Activated CD4-positive, alpha-beta T cell treated with anti-CD3 and anti-CD28 coated beads for 24 hours (primary cell): ENCODE results near the gene SNRPD3.
"Not testable (repeated sequence)": the region's sequence is repeated elsewhere in the genome, so short reads cannot be mapped to it uniquely, and the experiment has no call there.

ENCODE experiments used
- DNase-seq, 2 donors: peaks; one replicate each; pipeline ENCODE4 v3.0.0-alpha.2; 2020; ENCODE audit warnings: low read depth in 2 of 2

Gene SNRPD3

DNA sequence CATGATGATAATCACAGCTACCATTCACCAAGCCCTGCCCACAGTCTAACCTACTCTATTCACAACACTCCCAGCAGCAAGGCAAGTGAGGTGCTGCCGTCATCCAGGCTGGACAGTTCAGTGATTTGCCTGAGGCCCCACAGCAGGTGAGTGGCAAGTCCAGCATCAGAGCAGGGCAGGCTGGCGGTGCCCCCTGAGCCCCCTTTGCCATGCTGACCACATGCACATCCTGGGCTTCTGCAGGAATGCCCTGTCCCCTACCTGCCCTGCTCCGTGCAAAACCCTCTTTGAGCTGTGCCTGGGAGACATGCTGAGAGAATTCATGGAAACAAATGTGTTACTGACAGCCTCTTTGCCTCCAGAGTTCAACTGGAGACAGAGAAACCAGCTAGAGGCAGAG, 54.1 kb downstream of the SNRPD3 start:
- not testable (repeated sequence) for DNase-seq

DNA sequence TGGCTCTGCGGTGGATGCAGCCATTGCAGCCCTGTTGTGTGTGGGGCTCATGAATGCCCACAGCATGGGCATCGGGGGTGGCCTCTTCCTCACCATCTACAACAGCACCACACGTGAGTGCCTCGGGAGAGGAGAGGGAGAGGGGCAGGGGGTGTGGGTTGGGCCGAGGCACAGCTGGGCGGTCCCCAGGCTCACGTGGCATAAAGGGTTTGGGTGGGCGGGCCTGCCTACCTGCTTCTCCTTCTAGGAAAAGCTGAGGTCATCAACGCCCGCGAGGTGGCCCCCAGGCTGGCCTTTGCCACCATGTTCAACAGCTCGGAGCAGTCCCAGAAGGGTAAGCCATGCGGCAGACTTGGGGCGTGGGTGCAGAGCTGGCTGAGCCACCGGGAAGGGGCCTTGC, 59.0 kb downstream of the SNRPD3 start:
- DNase-seq, result not testable (repeated sequence)

DNA sequence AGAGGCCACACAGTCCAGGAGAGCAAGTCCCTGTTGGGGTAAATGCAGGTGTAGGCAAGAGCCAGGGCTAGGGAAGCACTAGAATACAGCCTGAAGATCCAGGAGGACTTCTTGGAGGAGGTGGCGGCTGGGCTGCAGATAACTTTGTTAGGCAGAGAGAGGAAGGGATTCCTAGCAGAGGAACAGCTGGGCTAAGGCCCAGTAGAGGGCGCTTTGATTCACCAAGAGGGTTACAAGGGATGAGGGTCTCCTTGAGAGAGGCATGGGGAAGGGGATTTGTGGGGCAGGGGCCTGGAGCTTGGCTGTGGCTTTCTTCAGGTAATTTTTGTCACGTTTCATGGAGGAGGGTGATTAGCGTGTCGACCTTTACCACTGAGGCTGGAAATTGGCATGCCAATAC, 65.4 kb downstream of the SNRPD3 start:
- DNase-seq, result not testable (repeated sequence)

DNA sequence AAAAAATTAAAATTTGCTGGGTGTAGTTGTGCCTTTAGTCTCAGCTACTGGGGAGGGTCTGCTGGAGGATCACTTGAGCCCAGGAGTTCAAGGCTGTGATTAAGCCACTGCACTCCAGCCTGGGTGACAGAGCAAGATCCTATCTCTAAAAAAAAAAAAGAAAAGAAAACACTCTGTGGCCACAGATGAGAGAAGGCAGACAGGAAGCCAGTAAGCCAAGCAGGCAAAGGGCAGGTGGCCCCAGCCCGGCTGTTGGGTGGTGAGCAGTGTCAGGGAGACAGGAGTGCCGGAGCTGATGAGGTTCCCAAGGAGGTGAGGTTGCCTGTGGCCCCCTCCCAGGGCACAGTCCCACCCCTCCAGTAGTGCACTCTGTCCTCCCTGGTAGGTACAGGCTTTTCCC, 66.8 kb downstream of the SNRPD3 start:
- DNase-seq, result not testable (repeated sequence)
